Suppressor macrophage treated with lipopolysaccharide for 1 hour (primary cell): ENCODE measurements around the gene LHX3.
"Not testable (repeated sequence)": the region's sequence is repeated elsewhere in the genome, so short reads cannot be mapped to it uniquely, and the experiment has no call there.

Source experiments
- DNase-seq, 3 donors: peaks; one replicate each; pipeline ENCODE4 v3.0.0-alpha.2; 2020 to 2022

The LHX3 gene

DNA sequence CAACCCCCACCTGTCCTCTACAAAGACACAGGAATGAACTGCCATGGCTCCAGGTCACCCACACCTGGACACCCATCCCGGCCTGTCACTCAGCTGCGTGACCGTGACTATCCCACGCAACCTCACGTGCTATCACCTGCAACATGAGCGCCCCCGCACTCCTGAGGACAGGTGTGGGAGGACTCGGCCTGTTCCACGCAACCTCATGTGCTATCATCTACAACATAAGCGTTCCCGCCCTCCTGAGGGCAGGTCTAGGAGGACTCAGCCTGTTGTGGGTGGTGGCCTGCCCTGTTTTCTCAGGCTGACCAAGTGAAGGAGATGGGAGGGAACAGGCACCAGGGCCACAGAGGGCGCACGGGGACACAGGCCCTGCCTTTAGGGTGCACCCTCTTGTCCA is 36.6 kb upstream of the LHX3 start:
- no peak for DNase-seq

GRCh38 chr9:136240941-136241340 is 36.0 kb upstream of the LHX3 start:
- no peak for DNase-seq

- DNase-seq = peak in 1 of 3 donors; percentile 33
These were observed 35.0 kb upstream of the LHX3 start for GRCh38 chr9:136239983-136240330.

DNA sequence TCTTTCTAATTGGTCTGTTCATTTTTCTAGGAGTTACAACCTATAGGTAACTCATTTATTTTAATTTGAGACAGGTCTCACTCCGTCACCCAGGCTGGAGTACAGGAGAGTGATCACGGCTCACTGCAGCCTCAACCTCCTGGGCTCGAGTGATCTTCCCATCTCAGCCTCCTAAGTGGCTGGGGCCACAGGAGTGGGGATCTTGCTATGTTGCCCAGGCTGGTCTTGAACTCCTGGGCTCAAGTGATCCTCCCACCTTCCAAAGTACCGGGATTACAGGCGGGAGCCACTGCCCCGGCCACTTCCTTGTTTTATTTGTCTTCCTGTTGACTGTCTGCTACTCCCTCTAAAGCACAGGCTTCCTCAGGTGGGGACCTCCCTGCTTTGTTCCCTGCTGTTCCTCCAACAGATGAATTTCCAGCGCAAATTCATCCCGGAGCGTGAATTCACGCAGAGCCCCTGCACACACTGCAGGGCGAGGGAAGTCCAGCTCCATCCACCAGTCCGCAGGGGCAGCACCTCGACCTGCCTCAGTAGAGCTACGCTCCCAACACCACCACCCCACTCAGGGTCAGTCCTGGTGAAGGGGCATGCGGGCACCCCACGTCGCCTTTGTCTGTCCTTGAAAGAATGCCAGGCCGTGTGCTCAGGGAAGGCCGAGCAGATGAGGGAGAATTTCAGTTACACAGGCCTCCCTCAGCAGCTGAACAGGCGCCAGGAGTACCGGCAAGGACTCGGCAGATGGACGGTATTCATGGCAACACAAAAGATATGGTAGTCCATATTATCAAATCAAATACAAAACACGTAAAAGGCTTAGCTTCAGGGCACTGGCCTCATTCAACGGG is 34.4 kb upstream of the LHX3 start:
- DNase-seq = no peak

DNA sequence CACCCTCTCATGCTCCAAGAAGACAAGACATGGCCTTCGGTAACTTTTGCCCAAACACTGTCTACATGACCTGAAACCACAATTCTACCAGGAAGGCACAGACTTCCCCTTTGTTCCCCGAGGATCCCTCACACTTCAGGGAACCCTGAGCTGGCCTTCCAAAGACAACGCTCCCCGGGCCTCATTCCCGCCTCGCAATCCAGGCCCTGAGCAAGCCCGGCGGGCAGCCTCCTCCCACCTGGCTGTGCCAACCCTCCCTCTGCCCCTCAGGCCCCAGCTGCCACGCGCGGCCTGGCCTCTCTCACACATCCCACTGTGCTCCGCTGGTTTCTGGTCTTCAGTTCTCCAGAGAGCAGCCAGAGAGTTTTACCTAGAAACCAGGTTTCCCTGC is 33.4 kb upstream of the LHX3 start:
- no peak for DNase-seq

GRCh38 chr9:136237486-136238341 is 32.8 kb upstream of the LHX3 start:
- no peak for DNase-seq

GRCh38 chr9:136236471-136237410 is 31.8 kb upstream of the LHX3 start:
- DNase-seq = not testable (repeated sequence)

- DNase-seq = no peak
These were observed 31.0 kb upstream of the LHX3 start for GRCh38 chr9:136235709-136236455.

DNA sequence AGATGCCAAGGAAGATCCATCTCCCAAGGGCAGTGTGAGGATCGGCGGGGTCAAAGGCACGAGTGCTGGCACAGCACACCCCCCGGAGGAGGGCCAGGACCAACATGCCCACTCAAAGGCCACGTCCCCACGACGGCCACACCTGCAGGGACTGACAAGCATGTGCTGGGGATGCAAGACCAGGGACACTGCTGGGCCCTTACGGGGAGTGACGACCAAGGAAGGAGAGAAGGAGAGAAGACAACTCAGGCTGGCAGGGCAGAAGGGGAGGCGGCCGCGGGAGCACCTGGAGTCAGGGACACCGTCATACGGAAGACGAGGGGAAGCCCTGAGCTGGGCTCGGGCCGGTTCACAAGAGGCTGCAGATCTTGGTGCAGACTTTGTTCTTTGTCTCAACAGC is 30.2 kb upstream of the LHX3 start:
- no peak for DNase-seq

GRCh38 chr9:136234597-136234996 is 29.7 kb upstream of the LHX3 start:
- no peak for DNase-seq

- no peak for DNase-seq
These were observed 28.9 kb upstream of the LHX3 start for GRCh38 chr9:136233868-136234267.

DNA sequence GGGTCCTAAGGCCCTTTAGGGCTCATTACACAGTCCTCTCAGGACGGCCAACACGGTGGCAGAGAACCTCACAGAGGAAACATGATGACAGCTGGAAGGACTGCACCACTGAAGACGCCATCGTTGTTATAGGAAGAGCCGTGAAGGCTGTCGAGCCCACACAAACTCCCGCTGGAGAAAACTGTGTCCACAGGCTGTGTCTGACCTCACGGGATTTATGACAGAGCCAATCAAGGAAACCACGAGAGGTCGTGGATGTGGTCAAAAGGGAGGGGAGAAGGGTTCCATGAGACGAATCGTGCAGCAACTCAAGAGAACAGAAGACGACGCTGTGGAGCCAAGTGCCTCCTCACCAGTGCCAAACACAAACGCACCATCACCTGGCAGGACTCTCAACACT is 28.5 kb upstream of the LHX3 start:
- no peak for DNase-seq

DNA sequence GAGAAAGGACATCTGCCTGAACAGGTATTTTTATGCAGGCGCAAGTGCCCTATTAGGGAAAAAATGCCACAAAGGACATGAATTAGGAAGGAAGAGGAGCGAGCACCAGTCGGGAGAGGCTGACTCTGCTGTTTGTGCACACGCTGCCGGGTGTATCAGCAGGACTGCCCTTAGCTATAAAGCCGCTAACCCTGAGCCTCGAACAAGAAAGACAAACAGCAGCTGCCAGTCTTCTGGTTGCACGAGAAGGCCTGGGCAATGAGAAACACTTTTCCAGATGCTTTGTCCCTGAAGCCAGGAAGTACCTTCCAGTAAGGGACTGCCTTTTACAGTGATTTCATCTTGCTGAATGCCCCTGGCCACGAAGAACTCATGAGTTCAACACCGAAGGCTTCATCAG is 28.0 kb upstream of the LHX3 start:
- no peak for DNase-seq

DNA sequence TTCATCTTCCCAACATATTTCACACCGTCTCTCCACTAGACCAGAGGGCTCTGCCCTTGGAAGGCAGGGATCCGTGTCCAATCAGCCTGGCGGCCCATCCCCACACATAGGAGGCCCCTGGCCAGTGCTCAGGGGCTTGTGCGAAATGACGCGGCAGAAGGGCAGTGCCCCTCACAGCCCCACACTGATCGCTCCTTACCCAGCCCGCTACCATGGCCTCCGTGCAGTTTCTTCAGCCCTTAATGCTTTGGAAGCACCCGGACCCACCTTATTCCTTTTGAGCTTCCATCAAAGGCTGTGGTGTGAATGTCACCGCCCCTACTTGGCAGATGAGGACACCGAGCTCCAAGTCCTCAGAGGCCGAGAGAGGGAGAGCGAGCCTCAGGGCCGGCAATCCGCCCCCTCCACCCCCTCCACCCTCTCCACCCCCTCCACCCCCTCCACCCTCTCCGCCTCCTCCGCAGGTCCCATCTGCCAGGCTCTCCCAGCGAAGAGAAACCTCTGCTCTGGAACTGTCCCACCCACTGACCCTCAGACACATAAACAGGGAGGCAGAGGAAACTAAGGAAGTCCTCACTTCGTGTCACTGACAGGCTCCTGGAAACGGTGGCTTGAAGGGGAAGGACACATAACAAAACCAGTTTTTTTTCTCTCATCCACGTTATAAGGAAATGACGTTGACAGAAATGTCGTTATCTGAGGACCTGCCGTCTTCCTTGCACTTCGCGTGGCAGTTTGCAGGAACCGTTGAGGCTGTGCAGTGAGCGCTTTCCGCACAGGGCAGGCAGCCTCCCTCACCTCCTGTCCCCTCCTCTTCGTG is 26.8 kb upstream of the LHX3 start:
- DNase-seq = peak; percentile 69 to 79 (median 70)

DNA sequence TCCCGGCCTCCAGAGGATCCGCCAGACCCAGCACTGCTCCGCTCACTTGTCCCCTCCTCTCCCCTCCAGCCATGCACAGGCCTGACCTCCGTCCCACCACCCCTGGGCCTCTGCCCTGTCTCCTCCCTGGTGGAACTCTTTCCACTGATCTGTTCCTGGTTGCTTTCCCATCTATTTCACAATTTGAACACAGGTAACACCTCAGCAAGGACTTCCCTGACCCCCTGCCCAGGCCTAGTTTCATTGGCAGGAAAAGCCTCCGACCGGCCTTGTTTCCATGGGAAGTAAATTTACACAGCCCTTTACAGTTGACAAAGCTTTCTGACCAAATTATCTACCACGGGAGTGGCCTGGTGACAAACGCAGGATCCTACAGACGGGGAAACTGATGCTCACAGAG is 25.8 kb upstream of the LHX3 start:
- no peak for DNase-seq

DNA sequence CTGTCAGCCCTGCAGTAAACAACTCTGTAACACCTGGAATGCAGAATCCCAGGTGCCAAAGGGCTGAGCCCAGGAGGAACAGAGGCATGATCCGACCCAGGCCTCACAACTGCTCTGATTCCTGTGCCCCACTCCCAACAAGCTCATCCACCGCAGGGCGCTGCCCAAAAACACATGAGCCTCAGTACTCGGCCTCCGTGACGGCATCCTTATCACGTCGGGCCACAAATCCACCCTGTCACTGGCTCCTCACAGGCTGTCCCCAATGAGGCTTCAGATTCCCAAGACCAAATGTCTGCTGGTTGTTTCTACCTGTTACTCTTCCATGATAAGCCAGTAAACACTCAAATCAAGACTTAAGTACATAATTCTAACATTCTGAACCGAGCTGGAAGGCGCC is 25.4 kb upstream of the LHX3 start:
- DNase-seq = no peak

- no peak for DNase-seq
These were observed 24.5 kb upstream of the LHX3 start for GRCh38 chr9:136229096-136230065.

- DNase-seq = peak; percentile 59 to 70 (median 59)
These were observed 23.4 kb upstream of the LHX3 start for GRCh38 chr9:136228107-136228875.

DNA sequence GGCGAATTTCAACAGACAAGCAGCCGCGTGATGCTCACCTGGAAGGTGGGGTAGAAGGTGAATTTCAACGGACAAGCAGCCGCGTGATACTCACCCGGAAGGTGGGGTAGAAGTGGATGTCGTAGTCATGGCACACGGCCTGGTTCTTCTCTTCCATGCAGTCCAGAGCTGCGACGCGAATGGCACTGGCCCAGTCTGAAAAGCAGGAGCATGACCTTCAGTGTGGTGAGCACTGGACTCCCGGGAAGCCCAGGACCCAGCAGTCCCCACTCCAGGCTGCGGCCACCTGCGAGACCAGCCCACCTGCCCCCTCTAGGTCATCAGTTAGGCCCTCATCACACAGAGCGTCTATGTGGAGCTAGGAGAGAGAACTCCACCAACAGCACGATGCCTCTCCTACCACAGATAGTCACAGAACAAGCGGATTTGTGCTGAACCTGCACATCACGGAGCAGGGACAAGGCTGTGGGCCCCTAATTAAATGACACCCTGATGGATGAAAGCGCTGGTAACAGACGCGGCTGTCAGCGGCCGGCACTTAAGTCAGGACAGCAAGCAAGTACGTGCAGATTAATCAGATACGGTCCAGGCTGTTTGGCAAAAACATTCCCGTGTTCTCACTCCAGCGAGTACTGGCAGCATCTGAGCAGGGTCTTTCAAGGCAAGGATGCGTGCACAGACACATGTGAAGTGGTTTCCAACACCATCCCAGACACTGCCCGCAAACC is 21.9 kb upstream of the LHX3 start:
- DNase-seq = no peak
